ENCODE measurements around the gene PTS.

PTS gene

DNA sequence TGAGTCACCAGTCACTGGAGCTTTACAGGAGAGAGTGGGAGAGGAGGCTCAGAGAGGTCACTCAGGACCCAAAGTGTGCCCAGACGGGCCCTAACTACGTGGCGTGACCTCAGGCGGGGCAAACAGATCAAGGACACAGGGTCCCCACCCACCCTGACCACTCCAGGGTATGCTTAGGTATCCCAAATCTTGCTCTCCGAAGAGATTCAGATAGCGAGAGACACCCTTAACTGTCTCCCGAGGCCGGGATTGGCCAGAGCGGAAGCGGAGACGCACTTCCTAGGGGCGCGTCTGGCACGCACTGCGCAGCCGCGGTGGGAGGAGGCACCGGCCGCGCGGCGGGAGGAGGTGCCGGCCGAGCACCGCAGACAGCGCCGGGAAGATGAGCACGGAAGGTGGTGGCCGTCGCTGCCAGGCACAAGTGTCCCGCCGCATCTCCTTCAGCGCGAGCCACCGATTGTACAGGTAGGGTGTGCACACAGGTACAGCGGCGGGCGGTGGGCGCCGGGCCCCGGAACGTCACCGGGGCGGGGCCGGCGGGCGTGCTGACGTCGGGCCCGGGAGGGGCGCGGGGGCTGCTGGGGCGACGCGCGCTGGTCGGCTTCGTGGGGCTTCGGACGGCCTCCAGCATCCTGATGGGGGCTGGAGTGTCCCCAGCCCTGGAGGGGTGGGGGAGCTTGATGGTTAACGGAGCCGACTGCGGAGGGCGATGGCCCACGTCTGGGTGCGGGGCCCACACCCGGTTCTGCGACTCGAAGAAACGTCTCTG, at the start of gene PTS:
Gene PTS, plus strand, starts transcription at position 367 of the 769 bp plus-strand sequence. Its CDS starts 16 bp downstream, at position 383.
- peak within 1 kb of the TSS; percentile 77 for H3K4me3 ChIP-seq (replicated peaks; ENCODE audit: low read depth, low read length)
- peak; percentile 49 for DNase-seq (ENCODE audit: extremely low read depth, low read depth)
- TF ChIP-seq CTCF (IDR thresholded peaks at IDR 0.05; ENCODE audit: low read depth, low read length, missing control alignments), result no peak

GRCh38 chr11:112177589-112177988, 48.6 kb upstream of the PTS start:
- no peak for TF ChIP-seq CTCF (IDR thresholded peaks at IDR 0.05; ENCODE audit: low read depth, low read length, missing control alignments)
- no peak for DNase-seq (ENCODE audit: extremely low read depth, low read depth)
- H3K4me3 ChIP-seq (replicated peaks; ENCODE audit: low read depth, low read length), result no peak overlapping the region

DNA sequence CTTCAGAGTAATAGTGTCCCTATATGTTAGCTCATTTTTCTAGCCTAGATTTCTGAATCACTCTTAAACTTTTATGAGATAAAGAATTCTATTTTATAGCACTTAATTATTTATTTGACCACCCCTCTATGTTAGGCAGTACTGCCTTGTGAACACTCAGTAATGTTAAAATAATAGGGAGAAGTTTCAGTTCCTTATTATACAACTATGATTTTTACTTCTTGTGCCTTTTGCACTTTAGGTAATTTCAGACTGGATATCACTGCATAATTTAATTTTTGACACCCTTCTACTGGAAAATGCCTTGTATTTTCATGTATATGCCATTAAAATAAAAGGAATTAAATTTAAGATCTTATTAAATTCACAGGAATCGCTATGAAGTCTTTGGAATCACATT, 47.8 kb upstream of the PTS start:
- TF ChIP-seq CTCF (IDR thresholded peaks at IDR 0.05; ENCODE audit: low read depth, low read length, missing control alignments), result no peak
- no peak overlapping the region for H3K4me3 ChIP-seq (replicated peaks; ENCODE audit: low read depth, low read length)
- no peak for DNase-seq (ENCODE audit: extremely low read depth, low read depth)

- no peak for TF ChIP-seq CTCF (IDR thresholded peaks at IDR 0.05; ENCODE audit: low read depth, low read length, missing control alignments)
- H3K4me3 ChIP-seq (replicated peaks; ENCODE audit: low read depth, low read length), result no peak overlapping the region
- DNase-seq (ENCODE audit: extremely low read depth, low read depth), result no peak
Measured at GRCh38 chr11:112178936-112179335, 47.3 kb upstream of the PTS start.

- TF ChIP-seq CTCF (IDR thresholded peaks at IDR 0.05; ENCODE audit: low read depth, low read length, missing control alignments), result no peak
- H3K4me3 ChIP-seq (replicated peaks; ENCODE audit: low read depth, low read length), result no peak overlapping the region
- no peak for DNase-seq (ENCODE audit: extremely low read depth, low read depth)
Measured at GRCh38 chr11:112179601-112180000, 46.6 kb upstream of the PTS start.

DNA sequence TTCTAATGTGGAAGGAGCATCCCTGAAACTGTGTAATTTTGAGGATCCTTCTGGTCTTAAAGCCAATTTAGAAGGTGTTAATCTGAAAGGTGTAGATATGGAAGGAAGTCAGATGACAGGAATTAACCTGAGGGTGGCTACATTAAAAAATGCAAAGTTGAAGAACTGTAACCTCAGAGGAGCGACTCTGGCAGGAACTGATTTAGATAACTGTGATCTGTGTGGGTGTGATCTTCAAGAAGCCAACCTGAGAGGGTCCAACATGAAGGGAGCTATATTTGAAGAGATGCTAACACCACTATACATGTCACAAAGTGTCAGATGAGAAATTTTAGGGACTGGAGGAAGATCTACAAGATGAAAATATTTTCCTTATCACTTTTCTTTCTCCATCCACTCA, 43.4 kb upstream of the PTS start:
- DNase-seq (ENCODE audit: extremely low read depth, low read depth), result no peak
- H3K4me3 ChIP-seq (replicated peaks; ENCODE audit: low read depth, low read length), result no peak overlapping the region
- TF ChIP-seq CTCF (IDR thresholded peaks at IDR 0.05; ENCODE audit: low read depth, low read length, missing control alignments), result no peak

DNA sequence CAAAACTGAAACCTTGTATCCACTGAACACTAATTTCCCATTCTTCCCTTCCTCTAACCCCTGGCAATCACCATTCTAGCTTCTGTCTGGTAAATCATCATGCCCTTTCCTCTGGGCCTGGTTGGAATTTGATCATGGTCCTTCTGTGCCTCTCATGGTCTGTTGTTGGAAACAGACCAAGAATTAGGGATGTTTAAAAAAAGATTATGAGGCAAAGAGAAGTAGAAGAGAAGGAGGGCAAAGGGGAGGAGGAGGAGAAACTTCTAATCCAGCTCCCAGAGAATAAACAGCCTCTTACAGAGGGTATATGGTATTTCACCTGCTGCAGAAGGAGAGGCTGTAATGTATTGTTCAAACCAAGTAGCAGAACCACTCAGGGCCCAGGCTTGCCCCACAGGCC, 40.3 kb upstream of the PTS start:
- H3K4me3 ChIP-seq (replicated peaks; ENCODE audit: low read depth, low read length), result no peak overlapping the region
- no peak for DNase-seq (ENCODE audit: extremely low read depth, low read depth)
- no peak for TF ChIP-seq CTCF (IDR thresholded peaks at IDR 0.05; ENCODE audit: low read depth, low read length, missing control alignments)
